ENCODE measurements around the gene PRND.

PRND gene

DNA sequence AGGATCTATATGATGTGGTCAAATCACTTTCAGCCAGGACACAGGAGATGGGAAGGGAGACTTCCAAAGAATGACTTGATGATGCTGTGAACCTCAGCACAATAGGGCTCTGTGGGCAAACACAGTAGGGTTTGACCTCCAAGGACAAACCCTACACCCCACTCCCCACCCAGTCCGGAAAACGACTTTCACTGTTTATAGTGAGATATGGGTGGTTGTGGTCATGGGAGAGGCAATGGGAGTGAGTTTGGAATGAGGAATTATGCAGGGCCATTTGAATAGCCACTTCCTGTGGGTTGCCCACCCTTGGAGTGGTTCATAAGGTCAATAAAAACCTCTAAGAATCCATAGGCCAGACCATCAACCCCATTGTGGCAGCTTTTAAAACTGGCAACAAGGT, 38.4 kb upstream of the PRND start:
- Histone ChIP-seq H3K4ac (ENCODE audit: low read depth, low read length) (no peak overlapping the region), H3K4me2 (ENCODE audit: low read length) (no peak overlapping the region), H2BK5ac (ENCODE audit: low read depth, low read length, poor library complexity) (no peak overlapping the region), H3K9ac (ENCODE audit: low read length) (no peak overlapping the region), H3K18ac (ENCODE audit: low read length) (no peak overlapping the region), H2AK5ac (ENCODE audit: low read length) (no peak overlapping the region), H4K12ac (ENCODE audit: low read depth, low read length) (no peak overlapping the region), H4K8ac (ENCODE audit: low read depth, low read length) (no peak overlapping the region), H3K79me2 (ENCODE audit: control insufficient read depth, insufficient read depth, low read length, poor library complexity) (peaks cover 3% of the 10 kb centered on the region), H2AFZ (ENCODE audit: insufficient read depth, low read length, poor library complexity) (no peak overlapping the region), H3K27me3 (ENCODE audit: insufficient read depth, low read length) (no peaks in the 10 kb centered on the region), H3K79me1 (ENCODE audit: low read length) (peaks cover 6% of the 10 kb centered on the region), H3K4me3 (ENCODE audit: low read depth, low read length) (no peak overlapping the region), H3K23ac (ENCODE audit: low read length) (no peak overlapping the region), H3K27ac (ENCODE audit: low read depth, low read length) (no peak overlapping the region), H3K4me1 (ENCODE audit: control insufficient read depth in 1 of 2, insufficient read depth in 2 of 2, low read length in 2 of 2) (peaks cover 0 to 4% of the 10 kb centered on the region in 2 experiments), H2BK12ac (ENCODE audit: low read length) (no peak overlapping the region), H4K91ac (ENCODE audit: low read depth, low read length) (no peak overlapping the region), H3K9me3 (ENCODE audit: insufficient read depth, low read depth, low read length) (no peaks in the 10 kb centered on the region), H3K36me3 (ENCODE audit: control insufficient read depth in 1 of 2, insufficient read depth in 2 of 2, low read length in 2 of 2) (no peaks in the 10 kb centered on the region), H3K14ac (ENCODE audit: low read length) (no peak overlapping the region), H2BK120ac (ENCODE audit: insufficient read depth, low read length, poor library complexity) (no peak overlapping the region)
- DNase-seq = no peak
- no CpG with 5 or more reads among the region's 2 CpGs for WGBS (ENCODE audit: extremely low coverage, insufficient coverage, insufficient read length)

DNA sequence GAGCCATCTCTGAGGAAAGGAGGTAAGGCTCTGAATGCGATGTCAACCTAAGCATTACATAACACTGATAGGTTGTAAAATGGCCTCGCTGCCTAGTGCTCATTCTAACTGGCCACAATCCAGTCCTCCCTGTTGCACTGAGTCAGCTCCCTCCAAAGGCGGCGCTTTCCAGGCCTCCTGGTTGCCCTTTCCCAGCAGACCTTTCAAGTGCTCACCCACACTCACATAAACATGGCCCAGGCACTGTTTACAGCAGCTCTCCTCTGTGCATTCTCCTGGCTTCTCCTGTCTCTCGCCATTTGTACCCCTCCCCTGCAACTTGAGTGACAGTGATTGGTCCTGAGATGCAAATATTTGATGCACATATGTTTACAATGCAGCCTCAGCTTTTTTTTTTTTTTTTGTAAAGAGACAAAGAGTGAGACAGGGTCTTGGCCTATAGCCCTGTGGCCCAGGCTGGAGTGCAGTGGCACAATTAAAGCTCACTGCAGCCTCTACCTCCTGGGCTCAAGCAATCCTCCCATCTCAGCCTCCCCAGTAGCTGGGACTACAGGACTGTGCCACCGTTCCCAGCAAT, 36.8 kb upstream of the PRND start:
- H3K36me3 ChIP-seq (ENCODE audit: control insufficient read depth in 1 of 2, insufficient read depth in 2 of 2, low read length in 2 of 2) = no peaks in the 10 kb centered on the region
- H3K9ac ChIP-seq (ENCODE audit: low read length) = no peak overlapping the region
- peaks cover 6% of the 10 kb centered on the region for H3K79me1 ChIP-seq (ENCODE audit: low read length)
- H4K12ac ChIP-seq (ENCODE audit: low read depth, low read length) = no peak overlapping the region
- H3K27me3 ChIP-seq (ENCODE audit: insufficient read depth, low read length) = no peaks in the 10 kb centered on the region
- no peak overlapping the region for H3K27ac ChIP-seq (ENCODE audit: low read depth, low read length)
- H3K79me2 ChIP-seq (ENCODE audit: control insufficient read depth, insufficient read depth, low read length, poor library complexity) = peaks cover 3% of the 10 kb centered on the region
- WGBS (ENCODE audit: extremely low coverage, insufficient coverage, insufficient read length) = no CpG with 5 or more reads among the region's 6 CpGs
- no peak overlapping the region for H2BK12ac ChIP-seq (ENCODE audit: low read length)
- no peak overlapping the region for H3K14ac ChIP-seq (ENCODE audit: low read length)
- H3K18ac ChIP-seq (ENCODE audit: low read length) = no peak overlapping the region
- no peak overlapping the region for H2BK5ac ChIP-seq (ENCODE audit: low read depth, low read length, poor library complexity)
- H3K4me3 ChIP-seq (ENCODE audit: low read depth, low read length) = no peak overlapping the region
- no peak overlapping the region for H3K4ac ChIP-seq (ENCODE audit: low read depth, low read length)
- H2AK5ac ChIP-seq (ENCODE audit: low read length) = no peak overlapping the region
- no peak overlapping the region for H2BK120ac ChIP-seq (ENCODE audit: insufficient read depth, low read length, poor library complexity)
- H4K91ac ChIP-seq (ENCODE audit: low read depth, low read length) = no peak overlapping the region
- DNase-seq = peak in 1 of 2 donors; percentile 15
- no peak overlapping the region for H4K8ac ChIP-seq (ENCODE audit: low read depth, low read length)
- H3K4me1 ChIP-seq (ENCODE audit: control insufficient read depth in 1 of 2, insufficient read depth in 2 of 2, low read length in 2 of 2) = peaks cover 0 to 4% of the 10 kb centered on the region in 2 experiments
- H3K9me3 ChIP-seq (ENCODE audit: insufficient read depth, low read depth, low read length) = no peaks in the 10 kb centered on the region
- no peak overlapping the region for H3K4me2 ChIP-seq (ENCODE audit: low read length)
- no peak overlapping the region for H3K23ac ChIP-seq (ENCODE audit: low read length)
- no peak overlapping the region for H2AFZ ChIP-seq (ENCODE audit: insufficient read depth, low read length, poor library complexity)

DNA sequence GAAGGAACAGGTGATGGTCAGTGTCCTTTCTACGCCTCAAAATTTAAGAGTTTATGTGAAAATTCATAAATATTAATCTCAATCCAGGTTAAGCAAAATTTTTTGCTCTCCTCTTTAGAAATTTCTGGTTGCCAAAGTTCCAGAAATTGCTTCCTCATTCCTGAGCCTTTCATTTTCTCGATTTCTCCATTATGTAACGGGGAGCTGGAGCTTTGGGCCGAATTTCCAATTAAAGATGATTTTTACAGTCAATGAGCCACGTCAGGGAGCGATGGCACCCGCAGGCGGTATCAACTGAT, 35.8 kb upstream of the PRND start:
- Histone ChIP-seq H3K23ac (ENCODE audit: low read length) (no peak overlapping the region), H3K4ac (ENCODE audit: low read depth, low read length) (no peak overlapping the region), H3K36me3 (ENCODE audit: control insufficient read depth in 1 of 2, insufficient read depth in 2 of 2, low read length in 2 of 2) (no peaks in the 10 kb centered on the region), H3K27me3 (ENCODE audit: insufficient read depth, low read length) (no peaks in the 10 kb centered on the region), H2AK5ac (ENCODE audit: low read length) (no peak overlapping the region), H2AFZ (ENCODE audit: insufficient read depth, low read length, poor library complexity) (peak overlapping the region; percentile 37), H3K18ac (ENCODE audit: low read length) (no peak overlapping the region), H3K4me1 (ENCODE audit: control insufficient read depth in 1 of 2, insufficient read depth in 2 of 2, low read length in 2 of 2) (peaks cover 0 to 4% of the 10 kb centered on the region in 2 experiments), H2BK12ac (ENCODE audit: low read length) (no peak overlapping the region), H3K27ac (ENCODE audit: low read depth, low read length) (no peak overlapping the region), H3K14ac (ENCODE audit: low read length) (no peak overlapping the region), H3K4me3 (ENCODE audit: low read depth, low read length) (peak overlapping the region; percentile 85), H3K9ac (ENCODE audit: low read length) (no peak overlapping the region), H2BK120ac (ENCODE audit: insufficient read depth, low read length, poor library complexity) (no peak overlapping the region), H2BK5ac (ENCODE audit: low read depth, low read length, poor library complexity) (no peak overlapping the region), H3K4me2 (ENCODE audit: low read length) (peak overlapping the region; percentile 92), H3K9me3 (ENCODE audit: insufficient read depth, low read depth, low read length) (no peaks in the 10 kb centered on the region), H4K12ac (ENCODE audit: low read depth, low read length) (no peak overlapping the region), H3K79me1 (ENCODE audit: low read length) (peaks cover 6% of the 10 kb centered on the region), H3K79me2 (ENCODE audit: control insufficient read depth, insufficient read depth, low read length, poor library complexity) (peaks cover 3% of the 10 kb centered on the region), H4K8ac (ENCODE audit: low read depth, low read length) (no peak overlapping the region), H4K91ac (ENCODE audit: low read depth, low read length) (no peak overlapping the region)
- DNase-seq = no peak
- WGBS (ENCODE audit: extremely low coverage, insufficient coverage, insufficient read length) = no CpG with 5 or more reads among the region's 8 CpGs

DNA sequence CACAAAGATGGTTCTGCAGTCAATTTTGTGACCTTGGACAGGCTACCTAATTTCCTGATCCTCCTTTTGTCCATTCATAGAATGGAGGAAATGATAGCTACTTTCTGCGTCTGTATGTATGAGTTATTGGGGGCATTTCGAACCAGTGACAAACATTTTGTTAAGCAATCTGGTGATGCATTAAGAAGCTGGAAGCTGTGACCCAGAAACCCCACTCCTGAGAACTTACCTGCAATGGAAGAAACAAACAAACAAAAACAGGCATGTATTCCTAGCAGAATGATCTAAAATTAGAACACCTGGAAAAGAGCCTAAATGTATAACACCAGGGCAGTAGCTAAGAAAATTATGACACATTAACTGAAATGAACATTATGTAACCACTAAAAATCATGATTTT, 33.4 kb upstream of the PRND start:
- Histone ChIP-seq H2AK5ac (ENCODE audit: low read length) (no peak overlapping the region), H4K91ac (ENCODE audit: low read depth, low read length) (no peak overlapping the region), H2BK12ac (ENCODE audit: low read length) (no peak overlapping the region), H3K18ac (ENCODE audit: low read length) (no peak overlapping the region), H2BK120ac (ENCODE audit: insufficient read depth, low read length, poor library complexity) (no peak overlapping the region), H3K36me3 (ENCODE audit: control insufficient read depth in 1 of 2, insufficient read depth in 2 of 2, low read length in 2 of 2) (no peaks in the 10 kb centered on the region), H4K12ac (ENCODE audit: low read depth, low read length) (no peak overlapping the region), H2AFZ (ENCODE audit: insufficient read depth, low read length, poor library complexity) (no peak overlapping the region), H3K79me2 (ENCODE audit: control insufficient read depth, insufficient read depth, low read length, poor library complexity) (peaks cover 3% of the 10 kb centered on the region), H3K27me3 (ENCODE audit: insufficient read depth, low read length) (no peaks in the 10 kb centered on the region), H3K14ac (ENCODE audit: low read length) (no peak overlapping the region), H3K79me1 (ENCODE audit: low read length) (peaks cover 6% of the 10 kb centered on the region), H3K4ac (ENCODE audit: low read depth, low read length) (no peak overlapping the region), H3K4me1 (ENCODE audit: control insufficient read depth in 1 of 2, insufficient read depth in 2 of 2, low read length in 2 of 2) (peaks cover 0 to 4% of the 10 kb centered on the region in 2 experiments), H2BK5ac (ENCODE audit: low read depth, low read length, poor library complexity) (no peak overlapping the region), H3K27ac (ENCODE audit: low read depth, low read length) (no peak overlapping the region), H3K9me3 (ENCODE audit: insufficient read depth, low read depth, low read length) (no peaks in the 10 kb centered on the region), H3K23ac (ENCODE audit: low read length) (no peak overlapping the region), H4K8ac (ENCODE audit: low read depth, low read length) (no peak overlapping the region), H3K4me2 (ENCODE audit: low read length) (no peak overlapping the region), H3K4me3 (ENCODE audit: low read depth, low read length) (no peak overlapping the region), H3K9ac (ENCODE audit: low read length) (no peak overlapping the region)
- no CpG with 5 or more reads among the region's 2 CpGs for WGBS (ENCODE audit: extremely low coverage, insufficient coverage, insufficient read length)
- no peak for DNase-seq

Data from trophoblast cell (in vitro differentiated cells and primary cell).